ENCODE measurements around the gene SLC25A14. TPM values are rescaled to one million over a fixed set of nuclear protein-coding genes. Genes with fewer than 3 reads are reported as not detected.

Gene SLC25A14
- total RNA-seq, 1 donor from 2014 or later = 12.8 TPM

Other genes starting within 250 kb of the SLC25A14 start
- gene ELF4, start 229.4 kb upstream of the SLC25A14 start, total RNA-seq = 15.3 TPM
- 15.7 TPM for gene AIFM1, start 174.1 kb upstream of the SLC25A14 start, total RNA-seq
- gene RAB33A, start 168.0 kb upstream of the SLC25A14 start, total RNA-seq = not detected
- gene ZNF280C, start 71.0 kb upstream of the SLC25A14 start, total RNA-seq = 5.5 TPM
- not detected for gene GPR119, start 45.8 kb downstream of the SLC25A14 start, total RNA-seq
- 17.7 TPM for gene RBMX2, start 62.1 kb downstream of the SLC25A14 start, total RNA-seq

Measured in sciatic nerve (tissue), 1 donor.